NB4 (cell line): ENCODE data around the gene WNK3.

Experiments
- POLR2A ChIP-seq: IDR thresholded peaks from 2 replicates; pipeline ENCODE4 v1.6.1; 2011; ENCODE audit warnings: mild to moderate bottlenecking; ENCODE audit not compliant: insufficient read length; ENCODE audit errors: extremely low read depth
- TF ChIP-seq, protein P1 (sequence below): IDR thresholded peaks from one replicate; pipeline ENCODE4 v1.5.1; 2012; ENCODE audit warnings: low read depth, low read length

- TF ChIP-seq POLR2A, result no peak
- TF ChIP-seq, protein P1, sequence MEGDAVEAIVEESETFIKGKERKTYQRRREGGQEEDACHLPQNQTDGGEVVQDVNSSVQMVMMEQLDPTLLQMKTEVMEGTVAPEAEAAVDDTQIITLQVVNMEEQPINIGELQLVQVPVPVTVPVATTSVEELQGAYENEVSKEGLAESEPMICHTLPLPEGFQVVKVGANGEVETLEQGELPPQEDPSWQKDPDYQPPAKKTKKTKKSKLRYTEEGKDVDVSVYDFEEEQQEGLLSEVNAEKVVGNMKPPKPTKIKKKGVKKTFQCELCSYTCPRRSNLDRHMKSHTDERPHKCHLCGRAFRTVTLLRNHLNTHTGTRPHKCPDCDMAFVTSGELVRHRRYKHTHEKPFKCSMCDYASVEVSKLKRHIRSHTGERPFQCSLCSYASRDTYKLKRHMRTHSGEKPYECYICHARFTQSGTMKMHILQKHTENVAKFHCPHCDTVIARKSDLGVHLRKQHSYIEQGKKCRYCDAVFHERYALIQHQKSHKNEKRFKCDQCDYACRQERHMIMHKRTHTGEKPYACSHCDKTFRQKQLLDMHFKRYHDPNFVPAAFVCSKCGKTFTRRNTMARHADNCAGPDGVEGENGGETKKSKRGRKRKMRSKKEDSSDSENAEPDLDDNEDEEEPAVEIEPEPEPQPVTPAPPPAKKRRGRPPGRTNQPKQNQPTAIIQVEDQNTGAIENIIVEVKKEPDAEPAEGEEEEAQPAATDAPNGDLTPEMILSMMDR, result no peak
These were observed 162.8 kb downstream of the WNK3 start for GRCh38 chrX:54194982-54195588.
